ENCODE measurements around the gene LGALS7B. TPM values are rescaled to one million over a fixed set of nuclear protein-coding genes. Genes with fewer than 3 reads are reported as not detected.
A peak's percentile ranks its signal among the peaks of the same experiment; 100 is the strongest.
"Not testable (repeated sequence)": the region's sequence is repeated elsewhere in the genome, so short reads cannot be mapped to it uniquely, and the experiment has no call there.

Gene LGALS7B
- total RNA-seq, 1 experiment from 2014 or later, result not detected

GRCh38 chr19:38786572-38787265 lies 2.3 kb upstream of the LGALS7B start:
- no peak overlapping the region for H3K4me3 ChIP-seq (ENCODE audit: low read length)
- H3K36me3 ChIP-seq (ENCODE audit: insufficient read depth, low read length), result no peaks in the 10 kb centered on the region
- no peaks in the 10 kb centered on the region for H3K27me3 ChIP-seq (ENCODE audit: low read length)
- no peaks in the 10 kb centered on the region for H3K9me2 ChIP-seq (replicated peaks; ENCODE audit: insufficient read depth, low read length)
- no peaks in the 10 kb centered on the region for H3K9me3 ChIP-seq (ENCODE audit: low read length)
- H3K4me1 ChIP-seq (ENCODE audit: low read length), result no peaks in the 10 kb centered on the region
- no peak overlapping the region for H2AFZ ChIP-seq (ENCODE audit: low read length)
- no peak overlapping the region for H3K27ac ChIP-seq (ENCODE audit: low read length)
- no peaks in the 10 kb centered on the region for H3K79me2 ChIP-seq (ENCODE audit: low read length)
- no peaks in the 10 kb centered on the region for H4K20me1 ChIP-seq (ENCODE audit: insufficient read depth, low read depth, low read length)
- H3K4me2 ChIP-seq (ENCODE audit: low read depth, low read length, poor library complexity, severe bottlenecking), result no peak overlapping the region
- DNase-seq, result peak; percentile 26
- H3K9ac ChIP-seq (ENCODE audit: low read length), result no peak overlapping the region

- H3K9me2 ChIP-seq (replicated peaks; ENCODE audit: insufficient read depth, low read length); H3K9me3 ChIP-seq (ENCODE audit: low read length); H3K4me3 ChIP-seq (ENCODE audit: low read length); H3K4me1 ChIP-seq (ENCODE audit: low read length); H3K4me2 ChIP-seq (ENCODE audit: low read depth, low read length, poor library complexity, severe bottlenecking); H3K79me2 ChIP-seq (ENCODE audit: low read length); H2AFZ ChIP-seq (ENCODE audit: low read length); H3K9ac ChIP-seq (ENCODE audit: low read length); H3K27ac ChIP-seq (ENCODE audit: low read length); H3K27me3 ChIP-seq (ENCODE audit: low read length); H4K20me1 ChIP-seq (ENCODE audit: insufficient read depth, low read depth, low read length); DNase-seq; H3K36me3 ChIP-seq (ENCODE audit: insufficient read depth, low read length): not testable (repeated sequence)
Observed at GRCh38 chr19:38790507-38791403, 1.8 kb downstream of the LGALS7B start.

GRCh38 chr19:38791451-38792064 lies 2.6 kb downstream of the LGALS7B start:
- not testable (repeated sequence) for H2AFZ ChIP-seq (ENCODE audit: low read length); H3K27ac ChIP-seq (ENCODE audit: low read length); H3K4me3 ChIP-seq (ENCODE audit: low read length); H3K9ac ChIP-seq (ENCODE audit: low read length); H3K4me2 ChIP-seq (ENCODE audit: low read depth, low read length, poor library complexity, severe bottlenecking); H3K4me1 ChIP-seq (ENCODE audit: low read length); H4K20me1 ChIP-seq (ENCODE audit: insufficient read depth, low read depth, low read length); H3K27me3 ChIP-seq (ENCODE audit: low read length); H3K79me2 ChIP-seq (ENCODE audit: low read length); H3K9me3 ChIP-seq (ENCODE audit: low read length); DNase-seq; H3K36me3 ChIP-seq (ENCODE audit: insufficient read depth, low read length); H3K9me2 ChIP-seq (replicated peaks; ENCODE audit: insufficient read depth, low read length)

GRCh38 chr19:38792250-38793111 lies 3.5 kb downstream of the LGALS7B start:
- H3K9ac ChIP-seq (ENCODE audit: low read length), result no peak overlapping the region

GRCh38 chr19:38793177-38793576 lies 4.2 kb downstream of the LGALS7B start:
- peaks cover 3% of the 10 kb centered on the region; the same call in 1 of the 2 replicates for H3K4me1 ChIP-seq (ENCODE audit: low read length)
- H3K9ac ChIP-seq (ENCODE audit: low read length), result no peak overlapping the region
- H3K27me3 ChIP-seq (ENCODE audit: low read length), result no peaks in the 10 kb centered on the region
- H3K4me2 ChIP-seq (ENCODE audit: low read depth, low read length, poor library complexity, severe bottlenecking), result no peak overlapping the region
- no peaks in the 10 kb centered on the region for H3K9me2 ChIP-seq (replicated peaks; ENCODE audit: insufficient read depth, low read length)
- H3K9me3 ChIP-seq (ENCODE audit: low read length), result no peaks in the 10 kb centered on the region
- no peaks in the 10 kb centered on the region for H3K36me3 ChIP-seq (ENCODE audit: insufficient read depth, low read length)
- H2AFZ ChIP-seq (ENCODE audit: low read length), result no peak overlapping the region
- H4K20me1 ChIP-seq (ENCODE audit: insufficient read depth, low read depth, low read length), result no peaks in the 10 kb centered on the region
- DNase-seq, result no peak
- no peaks in the 10 kb centered on the region for H3K79me2 ChIP-seq (ENCODE audit: low read length)
- no peak overlapping the region for H3K27ac ChIP-seq (ENCODE audit: low read length)
- H3K4me3 ChIP-seq (ENCODE audit: low read length), result no peak overlapping the region

More at GRCh38 chr19:38792250-38793111, 3.5 kb downstream of the LGALS7B start:
- Histone ChIP-seq H3K4me2 (ENCODE audit: low read depth, low read length, poor library complexity, severe bottlenecking) (no peak overlapping the region), H3K36me3 (ENCODE audit: insufficient read depth, low read length) (no peaks in the 10 kb centered on the region), H3K4me3 (ENCODE audit: low read length) (no peak overlapping the region), H3K9me2 (replicated peaks; ENCODE audit: insufficient read depth, low read length) (no peaks in the 10 kb centered on the region), H3K9me3 (ENCODE audit: low read length) (no peaks in the 10 kb centered on the region), H3K79me2 (ENCODE audit: low read length) (no peaks in the 10 kb centered on the region), H2AFZ (ENCODE audit: low read length) (no peak overlapping the region), H3K27me3 (ENCODE audit: low read length) (no peaks in the 10 kb centered on the region), H3K27ac (ENCODE audit: low read length) (no peak overlapping the region), H3K4me1 (ENCODE audit: low read length) (peaks cover 3% of the 10 kb centered on the region; the same call in 1 of the 2 replicates), H4K20me1 (ENCODE audit: insufficient read depth, low read depth, low read length) (no peaks in the 10 kb centered on the region)
- no peak for DNase-seq

GRCh38 chr19:38793671-38794070 lies 4.7 kb downstream of the LGALS7B start:
- Histone ChIP-seq H3K79me2 (ENCODE audit: low read length) (no peaks in the 10 kb centered on the region), H3K36me3 (ENCODE audit: insufficient read depth, low read length) (no peaks in the 10 kb centered on the region)

GRCh38 chr19:38795549-38795948 lies 6.5 kb downstream of the LGALS7B start:
- Histone ChIP-seq H3K4me1 (ENCODE audit: low read length) (peaks cover 3% of the 10 kb centered on the region; the same call in 1 of the 2 replicates), H4K20me1 (ENCODE audit: insufficient read depth, low read depth, low read length) (no peaks in the 10 kb centered on the region)
- no peak for DNase-seq

More at GRCh38 chr19:38793671-38794070, 4.7 kb downstream of the LGALS7B start:
- H3K4me3 ChIP-seq (ENCODE audit: low read length), result no peak overlapping the region
- H3K4me2 ChIP-seq (ENCODE audit: low read depth, low read length, poor library complexity, severe bottlenecking), result no peak overlapping the region
- no peak overlapping the region for H3K27ac ChIP-seq (ENCODE audit: low read length)
- H3K9ac ChIP-seq (ENCODE audit: low read length), result no peak overlapping the region
- H3K9me3 ChIP-seq (ENCODE audit: low read length), result no peaks in the 10 kb centered on the region
- no peaks in the 10 kb centered on the region for H3K9me2 ChIP-seq (replicated peaks; ENCODE audit: insufficient read depth, low read length)
- peaks cover 3% of the 10 kb centered on the region; the same call in 1 of the 2 replicates for H3K4me1 ChIP-seq (ENCODE audit: low read length)
- no peaks in the 10 kb centered on the region for H4K20me1 ChIP-seq (ENCODE audit: insufficient read depth, low read depth, low read length)
- H2AFZ ChIP-seq (ENCODE audit: low read length), result no peak overlapping the region
- H3K27me3 ChIP-seq (ENCODE audit: low read length), result no peaks in the 10 kb centered on the region
- DNase-seq, result no peak

More at GRCh38 chr19:38795549-38795948, 6.5 kb downstream of the LGALS7B start:
- H3K4me3 ChIP-seq (ENCODE audit: low read length), result no peak overlapping the region
- no peaks in the 10 kb centered on the region for H3K79me2 ChIP-seq (ENCODE audit: low read length)
- no peaks in the 10 kb centered on the region for H3K9me3 ChIP-seq (ENCODE audit: low read length)
- no peak overlapping the region for H2AFZ ChIP-seq (ENCODE audit: low read length)
- H3K27me3 ChIP-seq (ENCODE audit: low read length), result no peaks in the 10 kb centered on the region
- no peaks in the 10 kb centered on the region for H3K9me2 ChIP-seq (replicated peaks; ENCODE audit: insufficient read depth, low read length)
- no peak overlapping the region for H3K4me2 ChIP-seq (ENCODE audit: low read depth, low read length, poor library complexity, severe bottlenecking)
- no peak overlapping the region for H3K27ac ChIP-seq (ENCODE audit: low read length)
- no peak overlapping the region for H3K9ac ChIP-seq (ENCODE audit: low read length)
- H3K36me3 ChIP-seq (ENCODE audit: insufficient read depth, low read length), result no peaks in the 10 kb centered on the region
